GM23338 (cell line): ENCODE data around the gene TMPRSS3.

Source experiments
- CREB1 ChIP-seq: fragments of 250-450 bp; sonication (Bioruptor Pico); IDR thresholded peaks from 2 replicates; pipeline ENCODE4 v1.5.0; 2020; ENCODE audit warnings: low read depth, mild to moderate bottlenecking, moderate library complexity
- EZH2 ChIP-seq: fragments of 200-600 bp; sonication (generic); IDR thresholded peaks from one replicate; pipeline ENCODE4 v1.8.0; 2017; ENCODE audit warnings: antibody characterized with exemption, mild to moderate bottlenecking, low read depth; ENCODE audit not compliant: unreplicated experiment
- EZH2phosphoT487 ChIP-seq: fragments of 200-600 bp; sonication (generic); IDR thresholded peaks from one replicate; pipeline ENCODE4 v1.8.1; 2018; ENCODE audit warnings: antibody characterized with exemption; ENCODE audit not compliant: unreplicated experiment
- JUNB ChIP-seq: IDR thresholded peaks from one replicate; pipeline ENCODE4 v1.6.1; 2016; ENCODE audit warnings: antibody characterized with exemption; ENCODE audit not compliant: unreplicated experiment
- POLR2AphosphoS5 ChIP-seq: IDR thresholded peaks from 2 replicates; pipeline ENCODE4 v1.6.1; 2016; ENCODE audit warnings: antibody characterized with exemption, low read depth
- REST ChIP-seq: IDR thresholded peaks from one replicate; pipeline ENCODE4 v1.6.1; 2018; ENCODE audit warnings: antibody characterized with exemption; ENCODE audit not compliant: unreplicated experiment
- STAT1 ChIP-seq: IDR thresholded peaks from one replicate; pipeline ENCODE4 v1.6.1; 2016; ENCODE audit warnings: antibody characterized with exemption; ENCODE audit not compliant: unreplicated experiment
- ZNF114 ChIP-seq: fragments of 250-450 bp; sonication (Bioruptor Pico); IDR thresholded peaks from 2 replicates; pipeline ENCODE4 v1.5.0; 2020; ENCODE audit warnings: mild to moderate bottlenecking, moderate library complexity
- ZNF331 ChIP-seq: fragments of 250-450 bp; sonication (Bioruptor Pico); IDR thresholded peaks from 2 replicates; pipeline ENCODE4 v1.5.0; 2020; ENCODE audit warnings: low read depth, mild to moderate bottlenecking, moderate library complexity
- TF ChIP-seq, protein P1 (sequence below), 2 experiments: fragments of 200-600 bp in 1 of 2; sonication (generic) in 1 of 2; conservative IDR thresholded peaks; 2 replicates each; pipeline versions ENCODE4 v1.5.1 to v1.6.1; 2016 to 2017; ENCODE audit warnings: antibody characterized with exemption in 2 of 2, low read depth in 2 of 2, mild to moderate bottlenecking in 2 of 2, moderate library complexity in 1 of 2
- TF ChIP-seq, protein P2 (sequence below): IDR thresholded peaks from 2 replicates; pipeline ENCODE4 v1.6.1; 2016; ENCODE audit warnings: antibody characterized with exemption
- TF ChIP-seq, protein P3 (sequence below): fragments of 250-450 bp; sonication (Bioruptor Pico); IDR thresholded peaks from 2 replicates; pipeline ENCODE4 v1.5.0; 2020; ENCODE audit warnings: mild to moderate bottlenecking, moderate library complexity

GRCh38 chr21:42348762-42349161 lies 47.1 kb downstream of the TMPRSS3 start:
- TF ChIP-seq, protein P1, sequence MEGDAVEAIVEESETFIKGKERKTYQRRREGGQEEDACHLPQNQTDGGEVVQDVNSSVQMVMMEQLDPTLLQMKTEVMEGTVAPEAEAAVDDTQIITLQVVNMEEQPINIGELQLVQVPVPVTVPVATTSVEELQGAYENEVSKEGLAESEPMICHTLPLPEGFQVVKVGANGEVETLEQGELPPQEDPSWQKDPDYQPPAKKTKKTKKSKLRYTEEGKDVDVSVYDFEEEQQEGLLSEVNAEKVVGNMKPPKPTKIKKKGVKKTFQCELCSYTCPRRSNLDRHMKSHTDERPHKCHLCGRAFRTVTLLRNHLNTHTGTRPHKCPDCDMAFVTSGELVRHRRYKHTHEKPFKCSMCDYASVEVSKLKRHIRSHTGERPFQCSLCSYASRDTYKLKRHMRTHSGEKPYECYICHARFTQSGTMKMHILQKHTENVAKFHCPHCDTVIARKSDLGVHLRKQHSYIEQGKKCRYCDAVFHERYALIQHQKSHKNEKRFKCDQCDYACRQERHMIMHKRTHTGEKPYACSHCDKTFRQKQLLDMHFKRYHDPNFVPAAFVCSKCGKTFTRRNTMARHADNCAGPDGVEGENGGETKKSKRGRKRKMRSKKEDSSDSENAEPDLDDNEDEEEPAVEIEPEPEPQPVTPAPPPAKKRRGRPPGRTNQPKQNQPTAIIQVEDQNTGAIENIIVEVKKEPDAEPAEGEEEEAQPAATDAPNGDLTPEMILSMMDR (conservative IDR thresholded peaks at IDR 0.05; ENCODE audit: low read depth in 2 of 2), result no peak
- no peak for TF ChIP-seq POLR2AphosphoS5
- TF ChIP-seq EZH2phosphoT487, result no peak
- no peak for TF ChIP-seq CREB1
- TF ChIP-seq REST, result no peak
- no peak for TF ChIP-seq EZH2
- no peak for TF ChIP-seq ZNF331 (CRISPR knock-in tag)
- no peak for TF ChIP-seq JUNB
- TF ChIP-seq STAT1, result no peak
- TF ChIP-seq, protein P2, sequence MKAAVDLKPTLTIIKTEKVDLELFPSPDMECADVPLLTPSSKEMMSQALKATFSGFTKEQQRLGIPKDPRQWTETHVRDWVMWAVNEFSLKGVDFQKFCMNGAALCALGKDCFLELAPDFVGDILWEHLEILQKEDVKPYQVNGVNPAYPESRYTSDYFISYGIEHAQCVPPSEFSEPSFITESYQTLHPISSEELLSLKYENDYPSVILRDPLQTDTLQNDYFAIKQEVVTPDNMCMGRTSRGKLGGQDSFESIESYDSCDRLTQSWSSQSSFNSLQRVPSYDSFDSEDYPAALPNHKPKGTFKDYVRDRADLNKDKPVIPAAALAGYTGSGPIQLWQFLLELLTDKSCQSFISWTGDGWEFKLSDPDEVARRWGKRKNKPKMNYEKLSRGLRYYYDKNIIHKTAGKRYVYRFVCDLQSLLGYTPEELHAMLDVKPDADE, result no peak
- TF ChIP-seq ZNF114 (CRISPR knock-in tag), result no peak
- TF ChIP-seq, protein P3, sequence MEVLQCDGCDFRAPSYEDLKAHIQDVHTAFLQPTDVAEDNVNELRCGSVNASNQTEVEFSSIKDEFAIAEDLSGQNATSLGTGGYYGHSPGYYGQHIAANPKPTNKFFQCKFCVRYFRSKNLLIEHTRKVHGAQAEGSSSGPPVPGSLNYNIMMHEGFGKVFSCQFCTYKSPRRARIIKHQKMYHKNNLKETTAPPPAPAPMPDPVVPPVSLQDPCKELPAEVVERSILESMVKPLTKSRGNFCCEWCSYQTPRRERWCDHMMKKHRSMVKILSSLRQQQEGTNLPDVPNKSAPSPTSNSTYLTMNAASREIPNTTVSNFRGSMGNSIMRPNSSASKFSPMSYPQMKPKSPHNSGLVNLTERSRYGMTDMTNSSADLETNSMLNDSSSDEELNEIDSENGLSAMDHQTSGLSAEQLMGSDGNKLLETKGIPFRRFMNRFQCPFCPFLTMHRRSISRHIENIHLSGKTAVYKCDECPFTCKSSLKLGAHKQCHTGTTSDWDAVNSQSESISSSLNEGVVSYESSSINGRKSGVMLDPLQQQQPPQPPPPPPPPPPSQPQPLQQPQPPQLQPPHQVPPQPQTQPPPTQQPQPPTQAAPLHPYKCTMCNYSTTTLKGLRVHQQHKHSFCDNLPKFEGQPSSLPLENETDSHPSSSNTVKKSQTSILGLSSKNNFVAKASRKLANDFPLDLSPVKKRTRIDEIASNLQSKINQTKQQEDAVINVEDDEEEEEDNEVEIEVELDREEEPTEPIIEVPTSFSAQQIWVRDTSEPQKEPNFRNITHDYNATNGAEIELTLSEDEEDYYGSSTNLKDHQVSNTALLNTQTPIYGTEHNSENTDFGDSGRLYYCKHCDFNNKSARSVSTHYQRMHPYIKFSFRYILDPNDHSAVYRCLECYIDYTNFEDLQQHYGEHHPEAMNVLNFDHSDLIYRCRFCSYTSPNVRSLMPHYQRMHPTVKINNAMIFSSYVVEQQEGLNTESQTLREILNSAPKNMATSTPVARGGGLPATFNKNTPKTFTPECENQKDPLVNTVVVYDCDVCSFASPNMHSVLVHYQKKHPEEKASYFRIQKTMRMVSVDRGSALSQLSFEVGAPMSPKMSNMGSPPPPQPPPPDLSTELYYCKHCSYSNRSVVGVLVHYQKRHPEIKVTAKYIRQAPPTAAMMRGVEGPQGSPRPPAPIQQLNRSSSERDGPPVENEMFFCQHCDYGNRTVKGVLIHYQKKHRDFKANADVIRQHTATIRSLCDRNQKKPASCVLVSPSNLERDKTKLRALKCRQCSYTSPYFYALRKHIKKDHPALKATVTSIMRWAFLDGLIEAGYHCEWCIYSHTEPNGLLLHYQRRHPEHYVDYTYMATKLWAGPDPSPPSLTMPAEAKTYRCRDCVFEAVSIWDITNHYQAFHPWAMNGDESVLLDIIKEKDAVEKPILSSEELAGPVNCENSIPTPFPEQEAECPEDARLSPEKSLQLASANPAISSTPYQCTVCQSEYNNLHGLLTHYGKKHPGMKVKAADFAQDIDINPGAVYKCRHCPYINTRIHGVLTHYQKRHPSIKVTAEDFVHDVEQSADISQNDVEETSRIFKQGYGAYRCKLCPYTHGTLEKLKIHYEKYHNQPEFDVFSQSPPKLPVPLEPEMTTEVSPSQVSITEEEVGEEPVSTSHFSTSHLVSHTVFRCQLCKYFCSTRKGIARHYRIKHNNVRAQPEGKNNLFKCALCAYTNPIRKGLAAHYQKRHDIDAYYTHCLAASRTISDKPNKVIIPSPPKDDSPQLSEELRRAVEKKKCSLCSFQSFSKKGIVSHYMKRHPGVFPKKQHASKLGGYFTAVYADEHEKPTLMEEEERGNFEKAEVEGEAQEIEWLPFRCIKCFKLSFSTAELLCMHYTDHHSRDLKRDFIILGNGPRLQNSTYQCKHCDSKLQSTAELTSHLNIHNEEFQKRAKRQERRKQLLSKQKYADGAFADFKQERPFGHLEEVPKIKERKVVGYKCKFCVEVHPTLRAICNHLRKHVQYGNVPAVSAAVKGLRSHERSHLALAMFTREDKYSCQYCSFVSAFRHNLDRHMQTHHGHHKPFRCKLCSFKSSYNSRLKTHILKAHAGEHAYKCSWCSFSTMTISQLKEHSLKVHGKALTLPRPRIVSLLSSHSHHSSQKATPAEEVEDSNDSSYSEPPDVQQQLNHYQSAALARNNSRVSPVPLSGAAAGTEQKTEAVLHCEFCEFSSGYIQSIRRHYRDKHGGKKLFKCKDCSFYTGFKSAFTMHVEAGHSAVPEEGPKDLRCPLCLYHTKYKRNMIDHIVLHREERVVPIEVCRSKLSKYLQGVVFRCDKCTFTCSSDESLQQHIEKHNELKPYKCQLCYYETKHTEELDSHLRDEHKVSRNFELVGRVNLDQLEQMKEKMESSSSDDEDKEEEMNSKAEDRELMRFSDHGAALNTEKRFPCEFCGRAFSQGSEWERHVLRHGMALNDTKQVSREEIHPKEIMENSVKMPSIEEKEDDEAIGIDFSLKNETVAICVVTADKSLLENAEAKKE (CRISPR knock-in tag), result no peak
